SH-SY5Y (cell line): Measurements from ENCODE around the gene AFP.

Experiments used
- GATA2 ChIP-seq: IDR thresholded peaks from 2 replicates; pipeline ENCODE4 v1.6.1; 2011; ENCODE audit warnings: mild to moderate bottlenecking, low read depth, low read length
- GATA3 ChIP-seq: IDR thresholded peaks from 2 replicates; pipeline ENCODE4 v1.6.1; 2011; ENCODE audit warnings: low read depth, mild to moderate bottlenecking, low read length, moderate library complexity

DNA sequence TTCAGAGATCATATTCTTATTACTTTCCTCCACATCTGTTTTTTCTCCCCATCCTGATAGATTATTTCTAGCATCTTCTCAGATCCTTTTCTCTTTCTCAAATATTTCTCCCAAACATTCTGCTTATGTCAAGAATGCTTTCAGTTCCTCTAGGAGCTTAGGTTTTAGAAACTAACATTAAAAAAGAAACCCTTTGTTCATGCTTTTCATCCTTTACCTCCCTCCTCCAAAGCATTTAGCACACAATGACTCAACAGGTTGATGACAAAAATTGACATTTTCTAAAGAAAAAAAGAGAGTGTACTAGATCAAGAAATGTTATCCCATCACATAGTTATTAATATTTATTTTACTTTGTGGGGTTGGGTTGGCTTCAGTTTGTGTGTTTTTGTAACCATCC is 48.5 kb upstream of the AFP start:
- TF ChIP-seq GATA2 (no peak), GATA3 (no peak)
